ENCODE results near the gene AASS. TPM values are rescaled to one million over a fixed set of nuclear protein-coding genes. Genes with fewer than 3 reads are reported as not detected.
A peak's percentile ranks its signal among the peaks of the same experiment; 100 is the strongest.
"Not testable (repeated sequence)": the region's sequence is repeated elsewhere in the genome, so short reads cannot be mapped to it uniquely, and the experiment has no call there.

The AASS gene
- 32.7 to 35.5 TPM (median 34.2 TPM) in 3 replicates for total RNA-seq

DNA sequence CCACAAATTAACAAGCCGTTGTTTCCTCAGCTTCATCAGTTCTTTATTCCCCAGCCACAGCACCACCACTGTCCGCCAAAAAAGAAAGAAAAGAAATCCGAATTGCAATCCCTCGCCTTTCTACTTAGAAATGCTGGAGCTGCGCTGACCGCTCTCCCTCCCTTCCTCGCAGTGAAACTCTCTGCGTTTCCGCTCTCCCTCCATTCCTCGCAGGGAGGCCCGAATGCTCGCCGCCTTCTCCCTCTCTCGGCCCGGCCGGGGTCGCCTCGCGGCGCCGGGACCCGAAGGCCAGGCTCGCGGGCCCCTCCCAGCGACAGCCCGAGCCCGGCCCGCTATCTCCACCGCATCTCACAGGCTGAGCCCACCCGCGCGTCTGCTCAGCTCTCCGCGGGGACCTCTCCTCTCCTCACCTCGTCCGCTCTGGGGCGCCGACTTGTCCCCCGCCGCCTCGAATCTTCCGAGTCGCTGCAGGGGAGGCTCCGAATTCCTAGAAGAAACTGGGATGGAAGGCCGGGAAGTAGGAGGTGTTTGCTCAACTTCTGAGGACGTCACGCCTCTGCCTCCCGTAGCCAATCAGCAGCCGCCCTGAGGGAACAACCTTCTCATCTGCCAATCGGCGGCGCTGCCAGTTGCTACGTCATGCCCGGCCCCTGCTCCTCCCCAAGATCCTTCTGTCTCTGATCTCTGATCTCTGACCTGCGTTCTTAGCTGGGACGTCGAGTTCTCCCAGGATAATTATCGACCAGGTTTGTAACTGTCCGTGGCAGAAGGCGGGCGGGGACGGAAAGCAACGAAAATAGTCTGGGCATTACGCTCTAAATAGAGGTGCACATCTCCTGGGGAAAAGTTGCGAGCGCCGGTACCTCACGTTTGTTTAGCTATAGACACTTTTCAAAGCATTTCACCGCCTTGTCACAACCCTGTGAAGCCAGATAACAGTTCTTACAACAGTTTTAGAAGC is at the start of gene AASS:
Gene AASS, minus strand, starts transcription at position 499 of the 961 bp plus-strand sequence. CDS start 10,523 bp downstream, outside the sequence.
- H3K27ac Mint-ChIP-seq, result peak within 1 kb of the TSS; percentile 97

GRCh38 chr7:122188785-122189184 is 44.7 kb upstream of the AASS start:
- TF ChIP-seq, protein P1, sequence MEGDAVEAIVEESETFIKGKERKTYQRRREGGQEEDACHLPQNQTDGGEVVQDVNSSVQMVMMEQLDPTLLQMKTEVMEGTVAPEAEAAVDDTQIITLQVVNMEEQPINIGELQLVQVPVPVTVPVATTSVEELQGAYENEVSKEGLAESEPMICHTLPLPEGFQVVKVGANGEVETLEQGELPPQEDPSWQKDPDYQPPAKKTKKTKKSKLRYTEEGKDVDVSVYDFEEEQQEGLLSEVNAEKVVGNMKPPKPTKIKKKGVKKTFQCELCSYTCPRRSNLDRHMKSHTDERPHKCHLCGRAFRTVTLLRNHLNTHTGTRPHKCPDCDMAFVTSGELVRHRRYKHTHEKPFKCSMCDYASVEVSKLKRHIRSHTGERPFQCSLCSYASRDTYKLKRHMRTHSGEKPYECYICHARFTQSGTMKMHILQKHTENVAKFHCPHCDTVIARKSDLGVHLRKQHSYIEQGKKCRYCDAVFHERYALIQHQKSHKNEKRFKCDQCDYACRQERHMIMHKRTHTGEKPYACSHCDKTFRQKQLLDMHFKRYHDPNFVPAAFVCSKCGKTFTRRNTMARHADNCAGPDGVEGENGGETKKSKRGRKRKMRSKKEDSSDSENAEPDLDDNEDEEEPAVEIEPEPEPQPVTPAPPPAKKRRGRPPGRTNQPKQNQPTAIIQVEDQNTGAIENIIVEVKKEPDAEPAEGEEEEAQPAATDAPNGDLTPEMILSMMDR (IDR thresholded peaks at IDR 0.05; ENCODE audit: unreplicated experiment), result no peak
- H3K36me3 Mint-ChIP-seq, result no peaks in the 10 kb centered on the region
- DNase-seq (ENCODE audit: low spot score in 2 of 2, unreplicated experiment in 2 of 2), result no peak
- no peaks in the 10 kb centered on the region for H3K4me1 Mint-ChIP-seq
- peaks cover 41% of the 10 kb centered on the region for H3K9me3 Mint-ChIP-seq
- H3K27me3 Mint-ChIP-seq (ENCODE audit: low read depth), result no peaks in the 10 kb centered on the region
- H3K4me3 Mint-ChIP-seq, result no peak overlapping the region
- H3K27ac Mint-ChIP-seq, result no peak overlapping the region

More for the DNA sequence above, at the start of gene AASS:
- peak; percentile 83 to 91 for DNase-seq (ENCODE audit: low spot score in 2 of 2, unreplicated experiment in 2 of 2)
- peaks cover 15% of the 10 kb centered on the region for H3K4me1 Mint-ChIP-seq
- TF ChIP-seq, protein P1 (IDR thresholded peaks at IDR 0.05; ENCODE audit: unreplicated experiment), result no peak
- H3K27me3 Mint-ChIP-seq (ENCODE audit: low read depth), result no peaks in the 10 kb centered on the region
- H3K9me3 Mint-ChIP-seq, result no peaks in the 10 kb centered on the region
- H3K4me3 Mint-ChIP-seq, result peak within 1 kb of the TSS; percentile 96
- no peaks in the 10 kb centered on the region for H3K36me3 Mint-ChIP-seq

DNA sequence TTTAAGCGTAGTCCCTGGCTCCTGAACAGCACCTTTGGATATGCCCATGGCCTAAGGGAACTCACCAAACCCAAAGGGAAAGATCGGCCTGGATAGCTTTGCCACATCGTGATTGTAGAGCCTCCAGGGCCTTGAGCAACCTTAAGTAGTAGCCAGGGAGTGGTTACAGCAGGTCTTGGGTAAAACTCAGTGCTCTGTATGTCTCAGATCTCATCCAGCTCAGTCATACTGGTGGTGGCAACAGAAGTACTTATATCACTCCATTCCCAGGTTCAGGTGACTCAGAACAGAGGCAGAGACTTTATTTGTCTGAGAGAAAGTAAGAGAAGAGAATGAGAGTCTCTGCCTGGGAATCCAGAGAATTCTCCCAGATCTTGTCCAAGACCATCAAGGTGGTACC is 39.1 kb upstream of the AASS start:
- Mint-ChIP-seq H3K36me3 (no peaks in the 10 kb centered on the region), H3K4me3 (no peak overlapping the region), H3K27me3 (ENCODE audit: low read depth) (no peaks in the 10 kb centered on the region), H3K4me1 (no peaks in the 10 kb centered on the region), H3K9me3 (peaks cover 13% of the 10 kb centered on the region), H3K27ac (no peak overlapping the region)
- no peak for DNase-seq (ENCODE audit: low spot score in 2 of 2, unreplicated experiment in 2 of 2)
- TF ChIP-seq, protein P1 (IDR thresholded peaks at IDR 0.05; ENCODE audit: unreplicated experiment), result no peak

- TF ChIP-seq, protein P1 (IDR thresholded peaks at IDR 0.05; ENCODE audit: unreplicated experiment), result no peak
- Mint-ChIP-seq H3K9me3 (peaks cover 13% of the 10 kb centered on the region), H3K4me1 (no peaks in the 10 kb centered on the region), H3K36me3 (no peaks in the 10 kb centered on the region), H3K27ac (no peak overlapping the region), H3K4me3 (no peak overlapping the region), H3K27me3 (ENCODE audit: low read depth) (no peaks in the 10 kb centered on the region)
- DNase-seq (ENCODE audit: low spot score in 2 of 2, unreplicated experiment in 2 of 2), result no peak
Observed at GRCh38 chr7:122182081-122182480, 38.0 kb upstream of the AASS start.

DNA sequence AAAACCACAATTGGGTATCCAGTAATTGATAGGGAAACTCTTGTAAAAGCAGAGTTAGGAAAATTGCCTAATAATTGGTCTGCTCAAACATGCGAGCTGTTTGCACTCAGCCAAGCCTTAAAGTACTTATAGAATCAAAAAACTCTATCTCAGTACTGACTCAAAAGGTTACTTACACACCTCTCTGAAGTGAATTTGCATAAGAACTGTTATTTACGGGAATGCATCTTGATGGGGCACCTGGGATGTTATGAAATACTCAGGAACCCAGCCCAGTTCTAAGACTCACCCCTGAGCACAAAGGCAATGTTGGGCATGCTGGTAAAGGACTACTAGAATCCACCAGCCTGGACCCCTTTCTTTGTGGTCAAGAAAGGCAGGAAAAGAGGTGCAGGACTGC is 28.1 kb upstream of the AASS start:
- not testable (repeated sequence) for H3K9me3 Mint-ChIP-seq; H3K4me1 Mint-ChIP-seq; H3K27ac Mint-ChIP-seq; H3K4me3 Mint-ChIP-seq; DNase-seq (ENCODE audit: low spot score in 2 of 2, unreplicated experiment in 2 of 2); H3K36me3 Mint-ChIP-seq; H3K27me3 Mint-ChIP-seq (ENCODE audit: low read depth)

GRCh38 chr7:122166740-122167139 is 22.7 kb upstream of the AASS start:
- H3K27me3 Mint-ChIP-seq (ENCODE audit: low read depth), result no peaks in the 10 kb centered on the region
- no peak for DNase-seq (ENCODE audit: low spot score in 2 of 2, unreplicated experiment in 2 of 2)
- H3K27ac Mint-ChIP-seq, result no peak overlapping the region
- TF ChIP-seq, protein P1 (IDR thresholded peaks at IDR 0.05; ENCODE audit: unreplicated experiment), result no peak
- H3K36me3 Mint-ChIP-seq, result no peaks in the 10 kb centered on the region
- no peaks in the 10 kb centered on the region for H3K9me3 Mint-ChIP-seq
- H3K4me3 Mint-ChIP-seq, result no peak overlapping the region
- H3K4me1 Mint-ChIP-seq, result peaks cover 3% of the 10 kb centered on the region

All from mesothelial cell of epicardium (in vitro differentiated cells).